T-cell (primary cell): Measurements from ENCODE around the gene ANO10. TPM values are rescaled to one million over a fixed set of nuclear protein-coding genes. Genes with fewer than 3 reads are reported as not detected.
A peak's percentile ranks its signal among the peaks of the same experiment; 100 is the strongest.
"Not testable (repeated sequence)": the region's sequence is repeated elsewhere in the genome, so short reads cannot be mapped to it uniquely, and the experiment has no call there.

ENCODE experiments used
- ATAC-seq, 4 experiments: fragments of 200-7000 bp in 3 of 4; fragments of 150-1000 bp in 1 of 4; cut with Tn5 transposase; replicated peaks in 1 of 4; 1 replicate in 3 of 4; 2 replicates in 1 of 4; pipeline ENCODE4 v1.10.0; 2021; ENCODE audit warnings: moderate library complexity in 3 of 4, mild to moderate bottlenecking in 2 of 4, moderate number of reproducible peaks in 1 of 4
- CTCF ChIA-PET, 2 donors: fragments of 300-600 bp; sonication (Branson Sonifier 250); formaldehyde crosslinking; loops; one replicate each; lab custom pipeline; 2022; ENCODE audit warnings: antibody characterized with exemption in 2 of 2; lab: Charles Lee
- POLR2A ChIA-PET, 2 donors: fragments of 300-600 bp; sonication (Branson Sonifier 250); formaldehyde crosslinking; loops; one replicate each; lab custom pipeline; 2022; ENCODE audit warnings: antibody characterized with exemption in 2 of 2; lab: Charles Lee
- DNase-seq, 35 experiments: peaks; one replicate each; pipeline versions ENCODE4 v3.0.0 to v3.0.0-alpha.2; 2013 to 2023
- H3K27ac ChIP-seq: one replicate; pipeline ENCODE4 v1.5.1; 2013; ENCODE audit warnings: low read length
- H3K27me3 ChIP-seq, 2 experiments: replicated peaks in 1 of 2; 1 replicate in 1 of 2; 2 replicates in 1 of 2; pipeline versions ENCODE4 v1.6.1 to v1.7.0; 2013; ENCODE audit warnings: low read length in 1 of 2, mixed read lengths in 1 of 2; ENCODE audit not compliant: control insufficient read depth in 2 of 2, insufficient read depth in 2 of 2; ENCODE audit errors: extremely low read depth in 1 of 2
- H3K36me3 ChIP-seq, 2 donors: 1 replicate in 1 of 2; 2 replicates in 1 of 2; pipeline versions ENCODE4 v1.6.1 to v1.7.0; 2013; ENCODE audit warnings: low read length in 1 of 2; ENCODE audit not compliant: control insufficient read depth in 2 of 2, insufficient read depth in 1 of 2; ENCODE audit errors: extremely low read depth in 1 of 2
- H3K4me1 ChIP-seq, 2 experiments: 1 replicate in 1 of 2; 2 replicates in 1 of 2; pipeline versions ENCODE4 v1.6.1 to v1.7.0; 2013; ENCODE audit warnings: low read length in 2 of 2, mixed read lengths in 1 of 2; ENCODE audit not compliant: insufficient read depth in 2 of 2, control insufficient read depth in 1 of 2; ENCODE audit errors: extremely low read depth in 1 of 2
- H3K4me3 ChIP-seq, 2 donors: 1 replicate in 1 of 2; 2 replicates in 1 of 2; pipeline versions ENCODE4 v1.5.1 to v1.7.0; 2013; ENCODE audit warnings: mild to moderate bottlenecking in 2 of 2, low read length in 1 of 2, moderate library complexity in 1 of 2; ENCODE audit not compliant: control insufficient read depth in 1 of 2; ENCODE audit errors: extremely low read depth in 1 of 2
- H3K9me3 ChIP-seq: 2 replicates; pipeline ENCODE4 v1.7.0; 2013
- H3K27ac Mint-ChIP-seq, 2 donors: one replicate each; pipeline ENCODE4 v1.8.0; 2020 to 2021; ENCODE audit warnings: mild to moderate bottlenecking in 2 of 2, mixed read lengths in 2 of 2
- H3K27me3 Mint-ChIP-seq, 2 donors: one replicate each; pipeline ENCODE4 v1.8.0; 2021 to 2022; ENCODE audit warnings: mixed read lengths in 2 of 2
- H3K36me3 Mint-ChIP-seq: one replicate; pipeline ENCODE4 v1.8.0; 2021; ENCODE audit warnings: mixed read lengths
- H3K4me1 Mint-ChIP-seq, 3 donors: one replicate each; pipeline ENCODE4 v1.8.0; 2020 to 2022; ENCODE audit warnings: mixed read lengths in 3 of 3, mild to moderate bottlenecking in 1 of 3
- H3K4me3 Mint-ChIP-seq, 3 donors: one replicate each; pipeline ENCODE4 v1.8.0; 2020 to 2022; ENCODE audit warnings: mild to moderate bottlenecking in 3 of 3, mixed read lengths in 3 of 3, moderate library complexity in 3 of 3
- H3K9me3 Mint-ChIP-seq, 3 donors: one replicate each; pipeline ENCODE4 v1.8.0; 2020 to 2022; ENCODE audit warnings: mixed read lengths in 3 of 3
- WGBS: methylation state at CpG from one replicate; pipeline ENCODE4 v1.1.5; 2013; ENCODE audit warnings: missing lambda C conversion rate; ENCODE audit not compliant: insufficient coverage; 5-methylcytosine and 5-hydroxymethylcytosine counted together
- total RNA-seq, 35 experiments: library from RNA in 6 of 35; stranded (reverse) in 6 of 35; fragments of 120-200 nt in 1 of 35; gene quantifications; one replicate each; pipeline versions ENCODE4 v1.2.1 to v1.2.4 and lab custom pipeline; 2013 to 2026

ANO10 gene
- total RNA-seq, 5 donors from 2014 or later (not counting 1 experiment from before 2014, with no cell fraction given) = 8.4 to 12.3 (median 9.4) TPM

DNA sequence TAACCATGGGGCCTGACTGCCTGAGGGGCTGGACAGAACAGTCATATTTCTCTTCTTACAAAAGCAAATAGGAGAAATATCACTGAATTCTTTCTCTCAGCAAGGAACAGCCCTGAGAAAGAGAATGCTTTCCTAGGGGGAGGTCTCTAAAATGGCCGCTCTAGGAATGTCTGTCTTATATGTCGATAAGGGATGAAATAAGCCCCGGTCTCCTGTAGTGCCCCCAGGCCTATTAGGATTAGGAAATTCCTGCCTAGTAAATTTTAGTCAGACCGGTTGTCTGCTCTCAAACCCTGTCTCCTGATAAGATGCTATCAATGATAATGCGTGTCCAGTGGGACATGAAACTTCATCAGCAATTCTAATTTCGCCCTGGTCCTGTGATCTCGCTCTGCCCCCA, 103.3 kb downstream of the ANO10 start:
- CTCF ChIA-PET, H3K27ac ChIP-seq, DNase-seq, H3K4me1 Mint-ChIP-seq, H3K4me1 ChIP-seq, H3K27ac Mint-ChIP-seq, H3K27me3 Mint-ChIP-seq, ATAC-seq, H3K27me3 ChIP-seq, H3K4me3 Mint-ChIP-seq, H3K9me3 ChIP-seq, H3K4me3 ChIP-seq, H3K36me3 ChIP-seq: not testable (repeated sequence)
- peaks cover 10 to 24% (median 23%) of the 10 kb centered on the region in 3 donors for H3K9me3 Mint-ChIP-seq
- POLR2A ChIA-PET = interaction anchor here in 1 of 2 donors (0.7 kb wide), 1 partner anchor 339 kb away, joined by 3 read pairs; no protein-coding TSS in a partner anchor
- peaks cover 44% of the 10 kb centered on the region for H3K36me3 Mint-ChIP-seq
- WGBS = 100% methylated on average over 5 of the region's 7 CpGs

DNA sequence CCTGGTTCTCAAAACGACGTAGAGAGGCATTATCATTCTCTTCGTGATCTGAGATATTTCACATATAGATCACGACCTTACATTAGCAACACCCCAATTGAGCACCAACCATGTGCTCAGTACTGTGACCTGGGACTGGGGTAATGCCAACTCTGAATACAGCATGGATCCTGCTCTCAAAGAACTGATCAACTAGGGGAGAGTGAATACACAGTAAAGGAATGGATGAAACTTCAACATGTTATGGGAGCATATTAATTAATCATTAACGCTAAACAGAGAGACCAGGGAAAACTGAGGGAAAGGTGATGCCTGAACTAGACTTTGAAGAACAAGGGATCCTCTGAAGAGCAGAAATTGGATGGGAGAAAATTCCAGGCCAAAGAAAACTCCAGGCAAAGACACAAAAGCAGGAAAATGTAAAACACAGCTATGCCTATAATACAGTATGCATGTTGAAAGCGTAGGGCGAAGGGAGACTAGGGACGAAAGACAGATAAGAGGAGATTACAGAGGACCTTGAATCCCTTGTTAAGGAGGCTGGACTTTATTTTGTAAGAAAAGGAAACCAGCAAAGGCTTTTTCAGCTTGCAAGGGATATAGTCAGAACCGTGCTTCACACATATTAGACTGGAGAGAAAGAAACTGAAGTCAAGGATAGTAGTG, 105.7 kb downstream of the ANO10 start:
- no peaks in the 10 kb centered on the region for H3K9me3 ChIP-seq
- CTCF ChIA-PET = no interaction called here
- H3K27me3 Mint-ChIP-seq = no peaks in the 10 kb centered on the region
- WGBS = 80% methylated on average over 6 of the region's 9 CpGs
- H3K9me3 Mint-ChIP-seq = peaks cover 10 to 24% (median 23%) of the 10 kb centered on the region in 3 donors
- no peak overlapping the region for H3K4me3 Mint-ChIP-seq
- no peaks in the 10 kb centered on the region for H3K4me1 ChIP-seq
- ATAC-seq (no peak), DNase-seq (no peak)
- H3K27ac ChIP-seq = no peak overlapping the region
- no peak overlapping the region for H3K27ac Mint-ChIP-seq
- H3K36me3 ChIP-seq = no peaks in the 10 kb centered on the region
- no peaks in the 10 kb centered on the region for H3K4me1 Mint-ChIP-seq
- H3K36me3 Mint-ChIP-seq = peaks cover 37% of the 10 kb centered on the region
- no peaks in the 10 kb centered on the region for H3K27me3 ChIP-seq
- POLR2A ChIA-PET = no interaction called here
- H3K4me3 ChIP-seq = no peak overlapping the region

- Mint-ChIP-seq H3K4me1 (no peaks in the 10 kb centered on the region), H3K4me3 (no peak overlapping the region), H3K27ac (no peak overlapping the region), H3K27me3 (no peaks in the 10 kb centered on the region), H3K36me3 (peaks cover 34% of the 10 kb centered on the region), H3K9me3 (peaks cover 10 to 24% (median 23%) of the 10 kb centered on the region in 3 donors)
- no peaks in the 10 kb centered on the region for H3K27me3 ChIP-seq
- no peaks in the 10 kb centered on the region for H3K9me3 ChIP-seq
- DNase-seq (no peak), ATAC-seq (no peak)
- no peaks in the 10 kb centered on the region for H3K36me3 ChIP-seq
- WGBS = no CpG with 5 or more reads among the region's 2 CpGs
- POLR2A ChIA-PET = no interaction called here
- H3K4me3 ChIP-seq = no peak overlapping the region
- CTCF ChIA-PET = no interaction called here
- H3K27ac ChIP-seq = no peak overlapping the region
- no peaks in the 10 kb centered on the region for H3K4me1 ChIP-seq
Measured at GRCh38 chr3:43515208-43515917, 106.4 kb downstream of the ANO10 start.

GRCh38 chr3:43512754-43513404, 108.9 kb downstream of the ANO10 start:
- DNase-seq = no peak
- H3K4me3 Mint-ChIP-seq = no peak overlapping the region
- H3K27me3 ChIP-seq = no peaks in the 10 kb centered on the region
- WGBS = 90% methylated on average over 3 of the region's 5 CpGs
- ATAC-seq = no peak
- H3K9me3 Mint-ChIP-seq = peaks cover 0 to 5% (median 2%) of the 10 kb centered on the region in 3 donors
- peaks cover 14% of the 10 kb centered on the region for H3K36me3 Mint-ChIP-seq
- H3K4me3 ChIP-seq = no peak overlapping the region
- H3K27me3 Mint-ChIP-seq = no peaks in the 10 kb centered on the region
- no peaks in the 10 kb centered on the region for H3K9me3 ChIP-seq
- H3K27ac Mint-ChIP-seq = no peak overlapping the region
- no peaks in the 10 kb centered on the region for H3K4me1 Mint-ChIP-seq
- ChIA-PET POLR2A (no interaction called here), CTCF (no interaction called here)
- no peaks in the 10 kb centered on the region for H3K4me1 ChIP-seq
- no peaks in the 10 kb centered on the region for H3K36me3 ChIP-seq
- no peak overlapping the region for H3K27ac ChIP-seq

DNA sequence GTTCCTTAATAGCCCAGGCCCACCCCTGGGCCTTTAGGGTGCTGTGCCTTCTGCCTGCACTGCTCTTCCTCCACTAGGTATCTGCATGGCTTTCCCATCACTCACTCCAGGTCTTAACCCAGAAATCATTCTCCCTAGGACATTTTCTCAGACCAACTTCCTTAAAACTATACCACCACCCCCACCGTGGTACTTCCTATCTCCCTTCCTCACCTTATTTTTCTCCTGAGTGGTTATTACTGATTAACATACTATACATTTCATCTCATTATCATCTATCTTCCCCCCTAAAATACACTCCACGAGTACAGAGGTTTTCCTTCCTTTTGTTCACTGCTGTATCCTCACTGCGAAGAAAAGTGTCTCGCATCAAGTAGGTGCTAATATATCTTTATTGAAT, 115.2 kb downstream of the ANO10 start:
- CTCF ChIA-PET = no interaction called here
- H3K4me3 ChIP-seq = no peak overlapping the region
- POLR2A ChIA-PET = no interaction called here
- Mint-ChIP-seq H3K36me3 (no peaks in the 10 kb centered on the region), H3K27me3 (no peaks in the 10 kb centered on the region), H3K9me3 (no peaks in the 10 kb centered on the region), H3K4me3 (no peak overlapping the region), H3K4me1 (peaks cover 14 to 23% (median 22%) of the 10 kb centered on the region in 3 donors), H3K27ac (no peak overlapping the region)
- DNase-seq (no peak), ATAC-seq (no peak)
- peaks cover 5 to 12% of the 10 kb centered on the region in 2 experiments for H3K4me1 ChIP-seq
- WGBS = 67% methylated on average over 1 of the region's 4 CpGs
- H3K27me3 ChIP-seq = no peaks in the 10 kb centered on the region
- no peaks in the 10 kb centered on the region for H3K9me3 ChIP-seq
- no peaks in the 10 kb centered on the region for H3K36me3 ChIP-seq
- no peak overlapping the region for H3K27ac ChIP-seq

GRCh38 chr3:43505351-43505750, 116.5 kb downstream of the ANO10 start:
- peak; percentile 51 to 79 (median 57) for ATAC-seq
- no peak for DNase-seq
- POLR2A ChIA-PET = no interaction called here

More at GRCh38 chr3:43505351-43505750, 116.5 kb downstream of the ANO10 start:
- no CpG with 5 or more reads among the region's 3 CpGs for WGBS
- no peaks in the 10 kb centered on the region for H3K9me3 ChIP-seq
- H3K27ac Mint-ChIP-seq = no peak overlapping the region
- H3K36me3 ChIP-seq = no peaks in the 10 kb centered on the region
- H3K4me3 Mint-ChIP-seq = no peak overlapping the region
- CTCF ChIA-PET = no interaction called here
- no peaks in the 10 kb centered on the region for H3K27me3 Mint-ChIP-seq
- no peaks in the 10 kb centered on the region for H3K9me3 Mint-ChIP-seq
- peaks cover 27 to 35% (median 35%) of the 10 kb centered on the region in 3 donors for H3K4me1 Mint-ChIP-seq
- no peak overlapping the region for H3K27ac ChIP-seq
- H3K4me3 ChIP-seq = no peak overlapping the region
- H3K36me3 Mint-ChIP-seq = no peaks in the 10 kb centered on the region
- peaks cover 5 to 20% of the 10 kb centered on the region in 2 experiments for H3K4me1 ChIP-seq
- no peaks in the 10 kb centered on the region for H3K27me3 ChIP-seq
